ENCODE measurements around the gene MAPK4.
"Not testable (repeated sequence)": the region's sequence is repeated elsewhere in the genome, so short reads cannot be mapped to it uniquely, and the experiment has no call there.

The MAPK4 gene

DNA sequence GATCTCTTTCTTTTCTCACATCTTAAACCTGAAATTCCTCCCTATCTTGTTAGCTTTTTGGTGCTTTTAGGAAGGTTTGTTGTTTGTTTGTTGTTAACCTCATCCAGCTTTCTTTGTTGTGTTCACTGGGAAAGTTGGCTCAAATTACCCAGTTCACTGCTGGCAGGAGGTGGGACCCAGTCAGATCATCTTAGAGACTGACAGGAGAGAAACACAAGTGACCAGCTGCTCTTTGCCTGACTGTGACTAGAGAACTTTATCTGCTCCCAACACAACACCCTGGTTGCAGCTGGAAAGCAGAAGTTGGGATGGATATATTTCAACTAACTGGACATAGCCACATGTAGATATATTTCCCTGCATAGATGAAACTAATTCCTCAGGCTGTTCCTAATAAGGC is 10.0 kb downstream of the MAPK4 start:
- H3K27ac ChIP-seq, result no peak overlapping the region
- no peaks in the 10 kb centered on the region for H3K9me3 ChIP-seq (ENCODE audit: low read depth, low read length)
- H3K36me3 ChIP-seq (ENCODE audit: insufficient read depth, low read length), result no peaks in the 10 kb centered on the region
- H3K4me3 ChIP-seq, result no peak overlapping the region
- TF ChIP-seq EZH2 (IDR thresholded peaks at IDR 0.05) (no peak), POLR2AphosphoS5 (IDR thresholded peaks at IDR 0.05; ENCODE audit: borderline replicate concordance, low read depth, low read length) (no peak), FOXP2 (optimal IDR thresholded peaks at IDR 0.05; ENCODE audit: control extremely low read depth, extremely low read length, insufficient read depth) (no peak)
- no peak for DNase-seq (ENCODE audit: low read depth, low spot score)
- no peak overlapping the region for H3K9ac ChIP-seq (ENCODE audit: insufficient read length)

DNA sequence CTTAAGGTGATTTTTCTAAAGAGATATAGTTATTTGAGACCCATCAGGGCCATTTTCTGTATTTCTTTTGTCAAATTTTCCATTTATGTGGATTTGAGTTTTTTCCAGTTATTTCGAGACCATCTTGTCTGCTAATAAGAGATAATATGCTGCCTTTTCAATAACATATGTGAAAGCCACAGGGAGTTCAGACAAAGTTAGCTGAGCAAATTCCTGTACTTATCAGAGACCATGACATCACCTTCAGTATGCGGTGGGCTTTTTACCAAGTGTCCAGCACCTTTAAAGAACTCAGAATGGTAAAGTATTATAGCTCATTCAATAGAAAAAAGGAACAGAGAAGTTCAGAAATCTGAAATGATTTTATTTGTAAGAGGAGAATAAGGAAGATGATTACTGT is 11.7 kb downstream of the MAPK4 start:
- H3K4me3 ChIP-seq, result no peak overlapping the region
- no peak for DNase-seq (ENCODE audit: low read depth, low spot score)
- no peak for TF ChIP-seq EZH2 (IDR thresholded peaks at IDR 0.05)
- TF ChIP-seq FOXP2 (optimal IDR thresholded peaks at IDR 0.05; ENCODE audit: control extremely low read depth, extremely low read length, insufficient read depth), result no peak
- TF ChIP-seq POLR2AphosphoS5 (IDR thresholded peaks at IDR 0.05; ENCODE audit: borderline replicate concordance, low read depth, low read length), result no peak
- no peak overlapping the region for H3K27ac ChIP-seq
- no peak overlapping the region for H3K9ac ChIP-seq (ENCODE audit: insufficient read length)
- no peaks in the 10 kb centered on the region for H3K36me3 ChIP-seq (ENCODE audit: insufficient read depth, low read length)
- H3K9me3 ChIP-seq (ENCODE audit: low read depth, low read length), result no peaks in the 10 kb centered on the region

DNA sequence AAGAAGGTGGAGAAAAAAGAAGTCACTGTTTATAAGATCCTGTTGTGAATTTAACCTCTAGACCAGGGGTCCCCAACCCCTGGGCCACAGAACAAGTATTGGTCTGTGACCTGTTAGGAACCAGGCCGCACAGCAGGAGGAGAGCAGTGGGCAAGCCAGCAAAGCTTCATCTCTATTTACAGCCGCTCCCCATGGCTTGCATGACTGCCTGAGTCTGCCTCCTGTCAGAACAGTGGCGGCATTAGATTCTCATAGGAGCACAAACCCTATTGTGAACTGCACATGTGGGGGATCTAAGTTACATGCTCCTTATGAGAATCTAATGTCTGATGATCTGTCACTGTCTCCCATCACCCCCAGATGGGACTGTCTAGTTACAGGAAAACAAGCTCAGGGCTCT is 13.3 kb downstream of the MAPK4 start:
- DNase-seq (ENCODE audit: low read depth, low spot score); H3K9me3 ChIP-seq (ENCODE audit: low read depth, low read length): not testable (repeated sequence)

DNA sequence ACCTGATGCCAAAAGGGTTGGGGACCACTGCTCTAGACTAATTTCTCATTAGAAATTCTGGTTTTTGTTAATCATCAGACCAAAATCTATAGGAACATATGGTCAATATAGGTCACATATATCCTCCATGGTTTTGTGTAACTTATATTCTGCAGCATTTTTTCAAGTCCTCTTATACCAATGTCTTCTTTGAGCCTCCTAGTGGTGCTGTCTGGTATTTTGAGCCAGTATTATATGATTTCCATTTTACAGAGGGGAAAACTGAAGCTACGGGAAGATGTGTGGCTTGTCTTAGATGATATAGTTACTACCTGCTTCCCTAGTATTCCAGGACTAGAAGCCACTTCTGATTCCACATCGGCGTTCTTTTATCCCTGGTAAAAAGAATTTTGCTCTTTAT is 13.8 kb downstream of the MAPK4 start:
- Histone ChIP-seq H3K36me3 (ENCODE audit: insufficient read depth, low read length) (no peaks in the 10 kb centered on the region), H3K27ac (no peak overlapping the region), H3K4me3 (no peak overlapping the region), H3K9me3 (ENCODE audit: low read depth, low read length) (no peaks in the 10 kb centered on the region), H3K9ac (ENCODE audit: insufficient read length) (no peak overlapping the region)
- DNase-seq (ENCODE audit: low read depth, low spot score), result no peak
- TF ChIP-seq POLR2AphosphoS5 (IDR thresholded peaks at IDR 0.05; ENCODE audit: borderline replicate concordance, low read depth, low read length), result no peak
- no peak for TF ChIP-seq EZH2 (IDR thresholded peaks at IDR 0.05)
- TF ChIP-seq FOXP2 (optimal IDR thresholded peaks at IDR 0.05; ENCODE audit: control extremely low read depth, extremely low read length, insufficient read depth), result no peak

More for the DNA sequence above, 13.3 kb downstream of the MAPK4 start:
- not testable (repeated sequence) for H3K36me3 ChIP-seq (ENCODE audit: insufficient read depth, low read length); H3K9ac ChIP-seq (ENCODE audit: insufficient read length); H3K4me3 ChIP-seq; H3K27ac ChIP-seq

DNA sequence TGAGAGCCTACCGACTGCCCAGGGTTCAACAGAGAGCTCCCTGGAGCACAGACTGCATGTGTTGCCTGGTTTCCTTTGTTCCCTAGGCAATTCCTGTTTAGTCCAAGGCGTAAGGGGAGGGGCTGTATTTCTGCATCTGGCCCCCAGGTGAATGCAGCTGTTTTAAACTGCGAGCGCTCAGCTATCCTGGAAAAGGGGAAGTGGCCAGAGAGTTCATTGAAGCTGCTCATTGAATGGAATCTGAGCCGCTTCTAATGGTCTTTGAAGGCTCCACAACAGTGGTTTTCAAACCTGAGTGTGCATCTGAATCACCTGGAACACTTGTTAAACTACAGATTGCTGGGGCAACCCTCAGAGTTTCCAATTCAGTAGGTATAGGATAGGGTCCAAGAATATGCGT is 18.1 kb downstream of the MAPK4 start:
- Histone ChIP-seq H3K27ac (no peak overlapping the region), H3K9me3 (ENCODE audit: low read depth, low read length) (no peaks in the 10 kb centered on the region), H3K9ac (ENCODE audit: insufficient read length) (no peak overlapping the region), H3K4me3 (no peak overlapping the region), H3K36me3 (ENCODE audit: insufficient read depth, low read length) (no peaks in the 10 kb centered on the region)
- DNase-seq (ENCODE audit: low read depth, low spot score), result no peak
- TF ChIP-seq POLR2AphosphoS5 (IDR thresholded peaks at IDR 0.05; ENCODE audit: borderline replicate concordance, low read depth, low read length) (no peak), FOXP2 (optimal IDR thresholded peaks at IDR 0.05; ENCODE audit: control extremely low read depth, extremely low read length, insufficient read depth) (no peak), EZH2 (IDR thresholded peaks at IDR 0.05) (no peak)

DNA sequence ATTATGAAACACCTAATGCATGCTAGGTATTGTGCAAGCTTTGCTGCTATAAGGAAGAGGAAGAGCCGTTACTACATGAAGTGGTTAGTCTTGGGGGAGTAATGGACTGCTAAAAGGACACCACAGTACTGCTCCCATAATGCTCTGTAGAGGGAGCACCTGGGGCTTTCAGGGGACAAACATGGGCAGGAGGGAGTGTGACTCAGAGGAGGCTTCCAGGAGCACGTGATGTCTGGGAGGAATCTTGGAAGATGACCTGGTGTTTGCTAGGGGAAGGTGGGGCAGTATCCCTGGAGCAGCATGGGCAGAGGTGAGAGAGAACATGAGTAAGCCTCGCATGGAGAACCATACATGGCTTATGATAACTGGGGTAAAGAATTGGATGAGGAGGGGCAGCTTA is 18.8 kb downstream of the MAPK4 start:
- Histone ChIP-seq H3K27ac (no peak overlapping the region), H3K36me3 (ENCODE audit: insufficient read depth, low read length) (no peaks in the 10 kb centered on the region), H3K4me3 (no peak overlapping the region), H3K9me3 (ENCODE audit: low read depth, low read length) (no peaks in the 10 kb centered on the region), H3K9ac (ENCODE audit: insufficient read length) (no peak overlapping the region)
- DNase-seq (ENCODE audit: low read depth, low spot score), result no peak
- TF ChIP-seq FOXP2 (optimal IDR thresholded peaks at IDR 0.05; ENCODE audit: control extremely low read depth, extremely low read length, insufficient read depth), result no peak
- TF ChIP-seq POLR2AphosphoS5 (IDR thresholded peaks at IDR 0.05; ENCODE audit: borderline replicate concordance, low read depth, low read length), result no peak
- no peak for TF ChIP-seq EZH2 (IDR thresholded peaks at IDR 0.05)

DNA sequence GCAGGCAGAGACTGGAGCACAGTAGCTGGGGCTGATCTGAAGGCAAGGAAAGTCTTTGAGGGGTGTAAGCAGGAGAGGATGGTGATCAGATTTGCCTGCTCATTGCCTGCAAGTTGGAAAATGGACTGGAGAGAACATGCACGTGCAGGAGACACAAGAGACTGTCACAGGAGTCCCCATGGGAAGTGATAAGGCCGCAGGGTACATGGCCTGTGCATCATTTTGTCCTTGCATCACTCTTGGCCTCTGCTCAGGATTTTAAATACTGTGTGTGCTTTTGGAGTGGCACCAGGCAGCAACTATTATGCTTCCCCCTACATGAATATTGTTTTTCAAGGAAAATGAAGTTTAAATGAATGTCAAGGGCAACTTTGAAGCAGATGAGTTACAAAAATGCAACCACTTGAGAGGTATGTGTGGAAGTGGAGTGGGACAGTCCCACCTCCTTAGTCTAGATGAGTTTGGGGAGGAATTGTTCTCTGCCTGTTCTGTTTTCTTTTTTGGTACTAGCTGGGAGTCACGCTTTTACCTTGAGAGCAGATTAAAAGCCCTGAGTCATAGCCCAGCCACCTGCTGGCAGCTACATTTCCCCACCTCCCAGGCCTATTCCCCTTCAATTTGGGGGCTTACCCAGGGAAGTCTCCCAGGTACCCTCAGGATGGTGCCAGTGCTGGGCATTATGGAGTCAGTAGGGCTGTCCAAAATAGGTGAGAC is 19.3 kb downstream of the MAPK4 start:
- H3K4me3 ChIP-seq, result no peak overlapping the region
- H3K36me3 ChIP-seq (ENCODE audit: insufficient read depth, low read length), result no peaks in the 10 kb centered on the region
- no peak overlapping the region for H3K27ac ChIP-seq
- no peak for DNase-seq (ENCODE audit: low read depth, low spot score)
- TF ChIP-seq POLR2AphosphoS5 (IDR thresholded peaks at IDR 0.05; ENCODE audit: borderline replicate concordance, low read depth, low read length) (no peak), FOXP2 (optimal IDR thresholded peaks at IDR 0.05; ENCODE audit: control extremely low read depth, extremely low read length, insufficient read depth) (no peak), EZH2 (IDR thresholded peaks at IDR 0.05) (no peak)
- no peaks in the 10 kb centered on the region for H3K9me3 ChIP-seq (ENCODE audit: low read depth, low read length)
- no peak overlapping the region for H3K9ac ChIP-seq (ENCODE audit: insufficient read length)

DNA sequence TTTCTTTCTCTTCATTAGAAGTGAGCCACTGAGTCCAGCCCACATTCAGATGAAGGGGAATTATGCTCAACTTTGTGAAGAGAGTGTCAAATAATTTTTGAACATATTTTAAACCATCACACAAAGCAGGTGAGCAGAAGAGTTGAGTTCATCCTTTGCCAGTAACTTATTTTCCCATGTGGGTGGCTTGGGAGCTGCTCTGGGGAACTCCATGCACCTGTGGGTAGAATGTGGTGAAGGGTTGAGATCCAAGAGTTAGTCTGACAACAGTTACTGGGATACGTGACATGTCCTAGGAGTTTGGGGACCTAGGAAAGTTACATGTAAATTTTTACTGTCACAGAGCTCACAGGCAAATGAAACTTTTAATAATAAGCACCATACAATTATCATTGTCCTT is 21.6 kb downstream of the MAPK4 start:
- Histone ChIP-seq H3K4me3 (no peak overlapping the region), H3K27ac (no peak overlapping the region), H3K9me3 (ENCODE audit: low read depth, low read length) (no peaks in the 10 kb centered on the region), H3K9ac (ENCODE audit: insufficient read length) (no peak overlapping the region), H3K36me3 (ENCODE audit: insufficient read depth, low read length) (no peaks in the 10 kb centered on the region)
- DNase-seq (ENCODE audit: low read depth, low spot score), result no peak
- TF ChIP-seq FOXP2 (optimal IDR thresholded peaks at IDR 0.05; ENCODE audit: control extremely low read depth, extremely low read length, insufficient read depth) (no peak), POLR2AphosphoS5 (IDR thresholded peaks at IDR 0.05; ENCODE audit: borderline replicate concordance, low read depth, low read length) (no peak), EZH2 (IDR thresholded peaks at IDR 0.05) (no peak)

DNA sequence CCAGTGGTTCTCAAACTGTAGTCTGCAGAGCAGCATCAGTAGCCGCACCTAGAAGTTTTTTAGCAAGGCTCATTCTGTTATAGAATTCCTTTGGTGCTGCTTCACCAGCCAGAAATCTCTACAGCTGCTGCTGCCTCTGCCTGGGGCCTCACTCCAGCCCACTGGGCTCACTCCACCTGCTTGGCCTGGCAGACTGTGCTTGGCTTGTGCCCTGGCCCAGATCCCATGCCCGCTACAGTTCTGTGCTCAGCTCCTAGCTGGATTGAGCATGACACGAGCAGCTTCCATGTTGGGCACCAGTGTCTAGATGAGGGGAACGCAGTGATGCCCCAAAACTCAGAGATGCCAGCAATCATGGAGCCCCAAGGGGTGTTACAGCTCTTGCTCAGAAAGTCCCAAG is 22.6 kb downstream of the MAPK4 start:
- Histone ChIP-seq H3K36me3 (ENCODE audit: insufficient read depth, low read length) (no peaks in the 10 kb centered on the region), H3K4me3 (no peak overlapping the region), H3K9ac (ENCODE audit: insufficient read length) (no peak overlapping the region), H3K27ac (no peak overlapping the region), H3K9me3 (ENCODE audit: low read depth, low read length) (no peaks in the 10 kb centered on the region)
- TF ChIP-seq POLR2AphosphoS5 (IDR thresholded peaks at IDR 0.05; ENCODE audit: borderline replicate concordance, low read depth, low read length) (no peak), EZH2 (IDR thresholded peaks at IDR 0.05) (no peak), FOXP2 (optimal IDR thresholded peaks at IDR 0.05; ENCODE audit: control extremely low read depth, extremely low read length, insufficient read depth) (no peak)
- no peak for DNase-seq (ENCODE audit: low read depth, low spot score)

Measured in SK-N-MC (cell line).